Measurements from ENCODE around the gene SLC25A23.

Gene SLC25A23

GRCh38 chr19:6393983-6394412 is 65.6 kb downstream of the SLC25A23 start:
- no peak for DNase-seq

GRCh38 chr19:6393074-6393982 is 66.3 kb downstream of the SLC25A23 start, which contains the start of gene GTF2F1:
Gene GTF2F1 (minus strand): TSS chr19:6393164. CDS start chr19:6392995, 169 bp downstream.
- DNase-seq, result peak; percentile 73

- DNase-seq, result no peak
Observed at GRCh38 chr19:6392221-6393073, 67.1 kb downstream of the SLC25A23 start.

All from NCI-H2081 treated with DMSO at 0.1 percent for 48 hours (cell line).